Kasumi-1 (cell line): Measurements from ENCODE around the gene AGMO.

ENCODE experiments used
- DNase-seq, 2 experiments: peaks; one replicate each; lab custom pipeline; 2025; lab: John Stamatoyannopoulos, UW

AGMO gene

GRCh38 chr7:15561835-15562234 is at the start of gene AGMO:
TSS of gene AGMO (minus strand) at chr7:15562015.
- DNase-seq = no peak

- no peak for DNase-seq
These were observed 48.7 kb upstream of the AGMO start for GRCh38 chr7:15610503-15610902.

GRCh38 chr7:15609287-15609686 is 47.5 kb upstream of the AGMO start:
- no peak for DNase-seq

GRCh38 chr7:15607529-15608210 is 45.9 kb upstream of the AGMO start:
- DNase-seq = no peak

- no peak for DNase-seq
These were observed 44.7 kb upstream of the AGMO start for GRCh38 chr7:15606561-15606960.

- DNase-seq = no peak
These were observed 42.4 kb upstream of the AGMO start for GRCh38 chr7:15604166-15604565.

GRCh38 chr7:15603124-15603523 is 41.3 kb upstream of the AGMO start:
- no peak for DNase-seq

- DNase-seq = no peak
These were observed 40.4 kb upstream of the AGMO start for GRCh38 chr7:15602236-15602635.

- no peak for DNase-seq
These were observed 39.4 kb upstream of the AGMO start for GRCh38 chr7:15601175-15601574.

- DNase-seq = no peak
These were observed 38.5 kb upstream of the AGMO start for GRCh38 chr7:15600298-15600697.

GRCh38 chr7:15594461-15594860 is 32.6 kb upstream of the AGMO start:
- DNase-seq = no peak

GRCh38 chr7:15593382-15593781 is 31.6 kb upstream of the AGMO start:
- no peak for DNase-seq

- no peak for DNase-seq
These were observed 24.5 kb upstream of the AGMO start for GRCh38 chr7:15586266-15586665.

GRCh38 chr7:15584575-15584974 is 22.8 kb upstream of the AGMO start:
- DNase-seq = no peak

GRCh38 chr7:15582773-15583172 is 21.0 kb upstream of the AGMO start:
- no peak for DNase-seq

GRCh38 chr7:15581352-15581951 is 19.6 kb upstream of the AGMO start:
- no peak for DNase-seq

- DNase-seq = no peak
These were observed 19.0 kb upstream of the AGMO start for GRCh38 chr7:15580604-15581351.

- DNase-seq = no peak
These were observed 15.8 kb upstream of the AGMO start for GRCh38 chr7:15577600-15577999.

GRCh38 chr7:15571301-15571878 is 9.6 kb upstream of the AGMO start:
- DNase-seq = no peak

- DNase-seq = no peak
These were observed 5.8 kb upstream of the AGMO start for GRCh38 chr7:15567652-15568051.

GRCh38 chr7:15567036-15567435 is 5.2 kb upstream of the AGMO start:
- no peak for DNase-seq

- no peak for DNase-seq
These were observed 4.7 kb upstream of the AGMO start for GRCh38 chr7:15566476-15566875.

GRCh38 chr7:15560968-15561367 is 847 bp downstream of the AGMO start:
- no peak for DNase-seq
